VCaP (cell line): ENCODE data around the gene BAG1.
A peak's percentile ranks its signal among the peaks of the same experiment; 100 is the strongest.

Source experiments
- H3K27ac ChIP-seq: fragments of 450-650 bp; 2 replicates; pipeline ENCODE4 v1.5.1; 2017
- TF ChIP-seq, protein P1 (sequence below): fragments of 450-650 bp; conservative IDR thresholded peaks from 2 replicates; pipeline ENCODE4 v1.5.1; 2017; ENCODE audit warnings: mild to moderate bottlenecking, moderate library complexity

The BAG1 gene

DNA sequence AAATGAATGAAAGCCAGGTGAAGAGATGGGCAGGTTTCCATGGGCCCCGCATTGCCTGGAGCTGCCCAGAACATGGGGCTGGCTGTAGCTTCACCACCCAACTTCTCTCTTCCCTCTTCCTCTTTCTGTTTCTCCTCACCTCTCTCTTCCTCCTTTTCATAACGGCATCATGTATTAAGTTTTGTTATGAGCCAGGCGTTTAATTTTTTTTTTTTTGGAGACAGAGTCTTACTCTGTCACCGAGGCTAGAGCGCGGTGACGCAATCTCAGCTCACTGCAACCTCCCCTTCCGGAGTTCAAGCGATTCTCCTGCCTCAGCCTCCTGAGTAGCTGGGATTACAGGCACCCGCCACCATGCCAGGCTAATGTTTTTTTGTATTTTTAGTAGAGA is 37.5 kb downstream of the BAG1 start:
- H3K27ac ChIP-seq, result no peak overlapping the region
- TF ChIP-seq, protein P1, sequence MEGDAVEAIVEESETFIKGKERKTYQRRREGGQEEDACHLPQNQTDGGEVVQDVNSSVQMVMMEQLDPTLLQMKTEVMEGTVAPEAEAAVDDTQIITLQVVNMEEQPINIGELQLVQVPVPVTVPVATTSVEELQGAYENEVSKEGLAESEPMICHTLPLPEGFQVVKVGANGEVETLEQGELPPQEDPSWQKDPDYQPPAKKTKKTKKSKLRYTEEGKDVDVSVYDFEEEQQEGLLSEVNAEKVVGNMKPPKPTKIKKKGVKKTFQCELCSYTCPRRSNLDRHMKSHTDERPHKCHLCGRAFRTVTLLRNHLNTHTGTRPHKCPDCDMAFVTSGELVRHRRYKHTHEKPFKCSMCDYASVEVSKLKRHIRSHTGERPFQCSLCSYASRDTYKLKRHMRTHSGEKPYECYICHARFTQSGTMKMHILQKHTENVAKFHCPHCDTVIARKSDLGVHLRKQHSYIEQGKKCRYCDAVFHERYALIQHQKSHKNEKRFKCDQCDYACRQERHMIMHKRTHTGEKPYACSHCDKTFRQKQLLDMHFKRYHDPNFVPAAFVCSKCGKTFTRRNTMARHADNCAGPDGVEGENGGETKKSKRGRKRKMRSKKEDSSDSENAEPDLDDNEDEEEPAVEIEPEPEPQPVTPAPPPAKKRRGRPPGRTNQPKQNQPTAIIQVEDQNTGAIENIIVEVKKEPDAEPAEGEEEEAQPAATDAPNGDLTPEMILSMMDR, result no peak

- no peak overlapping the region for H3K27ac ChIP-seq
- TF ChIP-seq, protein P1, result peak; percentile 86
These were observed 39.0 kb downstream of the BAG1 start for GRCh38 chr9:33225319-33226147.

DNA sequence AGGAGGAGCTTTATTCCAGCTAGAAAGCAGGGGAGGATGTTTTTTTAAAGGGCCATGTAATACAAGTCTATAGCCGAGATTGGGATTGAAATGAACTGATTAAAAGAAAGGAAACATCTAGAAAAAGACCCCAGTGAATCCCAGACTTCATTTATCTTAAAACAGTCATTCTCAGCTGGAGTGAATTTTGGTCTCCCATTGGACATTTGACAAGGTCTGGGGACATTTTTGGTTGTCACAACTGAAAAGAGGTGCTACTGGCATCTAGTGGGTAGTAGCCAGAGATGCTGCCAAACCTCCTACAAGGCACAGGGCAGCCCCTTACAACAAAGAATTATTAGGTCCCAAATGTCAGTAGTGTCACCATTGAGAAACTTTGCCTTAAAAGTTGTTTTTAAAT is 40.8 kb downstream of the BAG1 start:
- TF ChIP-seq, protein P1, result no peak
- no peak overlapping the region for H3K27ac ChIP-seq

GRCh38 chr9:33222031-33222430 is 42.5 kb downstream of the BAG1 start:
- no peak overlapping the region for H3K27ac ChIP-seq
- TF ChIP-seq, protein P1, result no peak

GRCh38 chr9:33221568-33221884 is 43.0 kb downstream of the BAG1 start:
- TF ChIP-seq, protein P1, result no peak
- H3K27ac ChIP-seq, result no peak overlapping the region

GRCh38 chr9:33220681-33221567 is 43.6 kb downstream of the BAG1 start:
- TF ChIP-seq, protein P1, result no peak
- no peak overlapping the region for H3K27ac ChIP-seq

DNA sequence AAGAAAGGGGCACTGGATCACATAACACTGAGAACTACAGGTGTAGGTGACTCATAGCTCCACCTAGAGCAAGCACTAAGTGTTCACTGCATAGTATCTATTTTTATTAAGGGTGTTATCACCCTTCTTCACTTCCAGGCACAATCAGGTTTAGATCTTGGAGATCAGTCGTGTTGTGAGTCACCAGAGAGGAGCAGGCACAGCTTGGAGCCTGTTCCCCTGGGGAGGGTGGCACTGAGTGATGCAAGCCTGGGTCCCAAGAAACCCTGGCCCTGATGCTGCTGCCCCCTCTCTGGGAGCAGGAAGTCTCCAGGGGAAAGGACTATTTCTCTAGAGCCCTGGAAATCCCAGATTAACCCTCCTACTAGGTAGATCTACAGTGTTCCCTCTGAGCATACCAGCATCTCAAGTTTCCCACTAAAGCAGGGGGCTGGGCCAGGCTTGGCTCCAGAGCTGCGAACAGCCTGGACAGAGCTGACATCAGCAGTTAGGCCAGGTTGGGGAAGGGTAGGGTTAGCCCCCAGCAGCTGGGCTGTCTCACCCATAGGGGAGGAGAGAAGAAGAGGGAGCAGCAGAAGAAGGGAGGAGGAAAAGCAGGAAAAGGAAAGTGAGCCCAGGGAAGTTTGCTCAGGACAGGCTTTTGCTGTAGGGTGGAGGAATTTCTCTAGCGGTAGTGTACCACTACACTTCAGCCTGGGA is 52.7 kb downstream of the BAG1 start:
- H3K27ac ChIP-seq, result no peak overlapping the region
- TF ChIP-seq, protein P1, result no peak
